Forelimb muscle (tissue), 1 donor: Measurements from ENCODE around the gene TAS2R31. TPM values are rescaled to one million over a fixed set of nuclear protein-coding genes. Genes with fewer than 3 reads are reported as not detected.
"Not testable (repeated sequence)": the region's sequence is repeated elsewhere in the genome, so short reads cannot be mapped to it uniquely, and the experiment has no call there.

Source experiments
- DNase-seq: peaks from one replicate; pipeline ENCODE4 v3.0.0-alpha.2; 2013; ENCODE audit warnings: low read depth
- polyA plus RNA-seq: library from polyadenylated mRNA; unstranded; fragments of 120-200 nt; gene quantifications from one replicate; pipeline ENCODE4 v1.2.1, GENCODE V29; 2013; ENCODE audit not compliant: insufficient read length

The TAS2R31 gene, protein sequence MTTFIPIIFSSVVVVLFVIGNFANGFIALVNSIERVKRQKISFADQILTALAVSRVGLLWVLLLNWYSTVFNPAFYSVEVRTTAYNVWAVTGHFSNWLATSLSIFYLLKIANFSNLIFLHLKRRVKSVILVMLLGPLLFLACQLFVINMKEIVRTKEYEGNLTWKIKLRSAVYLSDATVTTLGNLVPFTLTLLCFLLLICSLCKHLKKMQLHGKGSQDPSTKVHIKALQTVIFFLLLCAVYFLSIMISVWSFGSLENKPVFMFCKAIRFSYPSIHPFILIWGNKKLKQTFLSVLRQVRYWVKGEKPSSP
- 0.73 TPM for polyA plus RNA-seq

DNA sequence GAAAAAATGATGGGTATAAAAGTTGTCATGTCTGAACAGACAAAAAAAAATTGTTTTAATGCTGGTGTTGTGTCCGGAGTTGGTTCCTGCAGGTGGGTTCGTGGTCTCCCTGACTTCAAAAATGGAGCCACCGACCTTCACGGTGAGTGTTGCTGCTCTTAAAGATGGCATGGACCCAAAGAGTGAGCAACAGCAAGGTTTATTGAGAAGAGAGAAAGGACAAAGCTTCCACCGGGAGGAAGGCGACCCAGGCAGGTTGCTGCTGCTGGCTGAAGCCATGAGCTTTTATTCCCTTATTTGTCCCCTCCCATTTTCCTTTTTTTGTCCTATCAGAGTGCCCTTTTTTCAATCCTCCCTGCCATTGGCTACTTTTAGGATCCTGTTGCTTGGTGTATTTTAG is at the start of gene TAS2R31:
TAS2R31 (minus strand) TSS at position 101 of the 400 bp plus-strand sequence; CDS start at position 29, 72 bp downstream.
- DNase-seq = no peak

DNA sequence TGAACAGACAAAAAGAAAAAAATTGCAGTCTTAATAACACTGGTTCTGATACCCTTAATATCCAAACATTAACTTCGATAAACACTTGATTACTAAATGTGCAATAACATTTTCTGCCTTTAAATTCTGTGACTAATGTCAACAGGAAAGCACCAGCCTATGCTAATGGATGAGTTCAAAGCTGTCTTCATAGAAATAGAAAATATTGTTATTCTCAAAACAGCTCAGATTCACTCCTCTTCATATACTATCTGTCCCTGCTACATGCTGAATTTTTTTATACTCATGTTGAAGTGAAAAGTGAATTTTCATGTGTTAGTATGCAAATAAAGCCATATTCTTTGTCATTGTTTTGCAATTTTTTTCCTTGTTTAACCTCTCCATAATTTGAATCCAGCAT is 47.0 kb upstream of the TAS2R31 start:
- no peak for DNase-seq

DNA sequence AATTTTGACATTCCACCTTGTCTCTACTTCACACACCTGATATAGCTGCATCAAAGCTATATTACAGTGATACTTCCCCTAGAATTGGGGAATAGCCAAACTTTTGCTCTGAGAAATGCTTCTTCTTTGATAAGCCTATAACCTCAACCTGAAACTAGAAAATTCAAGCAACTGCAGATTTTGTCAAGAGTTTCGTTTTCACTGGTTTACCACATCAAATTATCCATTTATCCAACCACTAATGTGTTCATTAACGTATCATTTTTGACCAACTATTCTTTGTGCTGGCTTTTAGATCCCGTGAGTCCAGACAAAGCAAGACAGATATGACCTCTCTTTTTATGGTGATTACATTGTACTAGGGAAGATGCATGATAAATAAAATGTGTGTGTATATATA is 44.4 kb upstream of the TAS2R31 start:
- DNase-seq = no peak

DNA sequence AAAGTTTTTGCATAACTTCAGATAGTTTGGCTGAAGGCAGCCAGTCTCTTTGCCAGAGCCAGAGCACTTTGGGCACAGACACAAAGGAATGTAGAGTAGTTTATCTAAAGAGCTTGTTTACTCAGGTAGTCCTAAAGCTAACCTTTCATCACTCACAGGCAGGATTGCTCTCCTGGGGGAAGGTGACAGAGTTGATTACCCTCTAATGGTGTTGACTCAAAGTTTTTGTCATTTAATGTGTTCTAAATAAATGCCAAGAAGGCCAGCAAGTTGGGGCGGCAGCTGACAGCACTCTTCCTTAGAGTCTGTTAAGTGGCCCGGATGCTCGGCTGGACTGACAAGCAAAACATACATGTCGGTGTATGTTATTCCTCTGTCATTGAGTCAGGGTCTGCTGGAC is 40.2 kb upstream of the TAS2R31 start:
- no peak for DNase-seq

DNA sequence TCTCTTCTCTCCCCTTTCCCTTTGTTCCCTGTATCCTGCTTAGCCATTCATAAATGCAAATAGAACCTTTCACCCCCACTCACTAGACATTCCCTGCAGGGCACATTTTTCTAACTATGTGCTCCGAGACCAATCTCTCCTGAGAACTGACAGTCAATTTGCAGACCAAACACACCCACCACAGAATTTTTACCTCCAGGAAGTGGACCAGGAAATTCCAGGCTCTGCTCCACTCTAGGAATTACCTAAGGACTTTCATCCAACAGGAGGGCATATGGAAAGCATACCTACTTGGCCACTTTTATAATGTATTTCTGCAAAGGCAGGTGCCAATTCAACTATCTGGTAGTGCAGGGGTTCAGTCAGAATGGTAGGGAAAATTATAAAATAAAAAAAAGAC is 39.8 kb upstream of the TAS2R31 start:
- no peak for DNase-seq

DNA sequence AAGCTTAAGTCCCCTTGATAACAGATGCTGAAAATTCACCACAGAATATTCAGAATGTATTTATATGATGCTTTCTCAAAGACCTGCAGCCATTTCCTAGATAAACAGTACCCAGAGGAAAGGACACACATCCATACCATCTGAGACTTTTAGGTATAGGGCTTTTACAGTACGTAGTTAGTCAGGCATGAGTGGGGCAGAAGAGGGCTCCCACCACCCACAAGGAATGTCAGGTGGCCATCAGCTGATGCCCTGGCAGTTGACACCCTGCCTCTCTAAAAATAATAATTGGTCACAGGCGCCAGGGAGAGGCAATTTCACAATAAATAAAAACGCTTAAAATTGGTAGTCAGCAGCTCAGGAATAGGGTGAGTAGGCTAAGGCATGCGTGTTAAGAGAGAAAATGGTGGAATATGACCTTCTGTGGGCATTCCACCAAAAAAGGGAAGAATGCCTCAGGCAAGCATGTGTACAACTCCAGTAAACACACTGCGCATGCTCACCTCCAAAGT is 38.7 kb upstream of the TAS2R31 start:
- DNase-seq = no peak

DNA sequence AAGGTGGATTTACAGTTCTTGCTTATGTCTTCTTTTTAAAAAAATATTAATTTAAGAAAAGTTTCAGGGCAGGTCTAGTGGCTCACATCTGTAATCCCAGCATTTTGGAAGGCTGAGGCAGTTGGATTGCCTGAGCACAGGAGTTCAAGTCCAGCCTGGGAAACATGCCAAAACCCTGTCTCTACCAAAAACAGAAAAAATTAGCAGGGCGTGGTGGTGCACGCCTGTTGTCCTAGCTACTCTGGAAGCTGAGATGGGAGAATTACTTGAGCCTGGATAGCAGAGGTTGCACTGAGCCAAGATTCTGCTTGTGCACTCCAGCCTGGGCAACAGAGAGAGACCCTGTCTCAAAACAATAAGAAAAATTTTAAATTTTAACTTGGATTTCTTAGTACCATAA is 36.3 kb upstream of the TAS2R31 start:
- peak; percentile 11 for DNase-seq

DNA sequence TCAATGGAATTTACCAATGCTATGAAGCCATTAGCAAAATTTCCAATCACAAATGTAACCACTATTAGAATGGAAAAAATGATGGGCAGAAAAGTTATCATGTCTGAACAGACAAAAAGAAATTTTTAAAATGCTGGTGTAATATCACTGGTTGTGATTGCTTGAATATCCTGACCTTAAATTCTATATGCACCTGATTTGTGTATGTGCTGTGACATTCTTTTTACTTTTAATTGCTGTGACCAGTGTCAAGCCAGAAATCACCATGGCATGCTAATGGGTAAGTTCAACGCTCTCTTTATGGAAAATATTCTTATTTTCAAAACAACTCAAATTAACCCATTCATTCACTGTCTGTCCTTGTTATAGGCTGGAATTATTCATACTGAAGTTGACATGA is 31.0 kb upstream of the TAS2R31 start, which contains the start of gene TAS2R46:
TAS2R46 (minus strand) TSS at position 101 of the 400 bp plus-strand sequence; CDS start at position 101, 0 bp downstream.
- DNase-seq = not testable (repeated sequence)

DNA sequence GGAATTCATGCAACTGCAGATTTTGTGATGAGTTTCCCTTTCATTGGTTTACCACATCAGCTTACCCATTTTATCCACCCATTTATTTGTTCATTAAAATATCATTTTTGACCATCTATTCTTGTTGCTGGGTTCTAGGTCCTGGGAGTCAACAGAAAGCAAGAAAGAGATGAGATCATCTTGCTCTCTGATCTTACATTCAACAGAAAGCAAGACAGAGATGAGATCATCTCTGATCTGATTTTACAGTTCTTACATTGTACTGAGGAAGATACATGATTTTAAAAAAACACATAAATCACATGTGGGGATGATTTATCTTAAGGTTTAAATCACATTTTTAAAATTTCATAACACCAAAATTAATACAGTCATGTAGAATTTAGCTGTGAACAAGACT is 28.6 kb upstream of the TAS2R31 start:
- no peak for DNase-seq

DNA sequence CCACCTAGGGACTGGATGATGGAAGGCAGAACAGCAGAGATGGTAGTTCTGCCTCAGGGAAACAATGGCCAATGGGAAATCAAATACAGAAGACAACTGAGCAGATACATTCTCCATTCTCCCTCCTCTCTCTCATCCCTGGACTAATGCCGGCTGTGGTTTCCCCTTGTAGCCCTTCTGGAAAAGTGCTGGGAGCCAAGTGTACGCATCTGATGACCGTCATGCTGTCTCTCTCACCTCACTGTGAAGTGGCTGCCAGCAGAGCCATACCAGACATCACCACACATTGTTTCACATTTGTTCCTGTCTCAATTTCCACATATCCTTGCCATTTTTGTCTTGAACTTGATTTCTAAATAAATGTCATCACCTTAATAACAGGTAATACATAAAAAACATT is 27.8 kb upstream of the TAS2R31 start:
- DNase-seq = no peak

DNA sequence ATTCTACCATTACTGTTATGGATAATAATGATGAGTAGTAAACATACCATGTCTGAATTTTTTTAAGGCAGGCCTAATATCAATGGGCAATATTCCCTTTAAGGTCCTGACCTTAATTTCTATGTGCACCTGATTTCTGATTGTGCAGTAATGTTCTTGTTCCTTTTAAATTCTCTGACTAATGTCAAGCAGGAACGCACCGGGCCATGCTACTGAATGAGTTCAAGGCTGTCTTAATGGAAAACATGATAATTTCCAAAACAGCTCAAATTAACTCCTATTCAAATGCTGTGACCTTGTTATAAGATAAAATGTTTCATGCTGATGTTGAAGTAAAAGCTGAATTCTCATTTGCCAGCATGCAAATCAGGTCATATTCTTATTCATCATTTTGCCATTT is 24.1 kb upstream of the TAS2R31 start:
- no peak for DNase-seq

DNA sequence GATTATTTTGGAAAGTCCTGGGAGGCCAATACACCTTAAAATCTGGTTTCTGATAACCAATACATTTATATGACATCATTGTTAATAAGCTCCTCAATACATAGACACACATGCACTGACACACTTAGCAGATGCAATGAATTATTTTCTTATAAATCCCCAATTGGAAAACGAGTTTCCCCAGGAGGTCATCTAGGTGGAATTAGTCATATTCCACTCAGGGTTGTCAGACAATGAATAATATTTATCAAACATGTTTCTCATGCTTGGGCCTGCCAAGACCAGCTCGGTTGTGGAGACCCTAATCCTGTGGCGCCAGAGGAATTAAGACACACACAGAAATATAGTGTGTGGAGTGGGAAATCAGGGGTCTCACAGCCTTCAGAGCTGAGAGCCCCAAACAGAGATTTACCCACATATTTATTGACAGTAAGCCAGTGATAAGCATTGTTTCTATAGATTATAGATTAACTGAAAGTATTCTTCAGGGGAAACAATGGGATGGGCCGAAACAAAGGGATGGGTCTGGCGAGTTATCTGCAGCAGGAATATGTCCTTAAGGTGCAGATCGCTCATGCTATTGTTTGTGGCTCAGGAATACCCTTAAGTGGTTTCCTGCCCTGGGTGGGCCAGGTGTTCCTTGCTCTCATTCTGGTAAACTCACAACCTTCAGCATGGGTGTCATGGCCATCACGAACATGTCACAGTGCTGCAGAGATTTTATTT is 18.8 kb upstream of the TAS2R31 start:
- DNase-seq = not testable (repeated sequence)

DNA sequence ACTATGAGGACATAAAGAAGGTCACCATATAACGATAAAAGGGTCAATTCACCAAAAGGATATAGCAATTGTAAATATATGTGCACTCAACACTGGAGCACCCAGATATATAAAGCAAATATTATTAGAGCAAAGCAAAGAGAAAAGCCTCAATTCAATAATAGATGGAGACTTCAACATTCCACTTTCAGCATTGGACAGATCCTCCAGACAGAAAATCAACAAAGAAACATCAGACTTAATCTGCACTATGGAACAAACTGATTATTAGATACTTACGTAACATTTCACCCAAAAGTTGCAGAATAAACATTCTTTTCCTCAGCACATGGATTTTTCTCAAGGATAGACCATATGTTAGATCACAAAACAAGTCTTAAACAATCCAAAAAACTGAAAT is 10.2 kb upstream of the TAS2R31 start:
- not testable (repeated sequence) for DNase-seq

DNA sequence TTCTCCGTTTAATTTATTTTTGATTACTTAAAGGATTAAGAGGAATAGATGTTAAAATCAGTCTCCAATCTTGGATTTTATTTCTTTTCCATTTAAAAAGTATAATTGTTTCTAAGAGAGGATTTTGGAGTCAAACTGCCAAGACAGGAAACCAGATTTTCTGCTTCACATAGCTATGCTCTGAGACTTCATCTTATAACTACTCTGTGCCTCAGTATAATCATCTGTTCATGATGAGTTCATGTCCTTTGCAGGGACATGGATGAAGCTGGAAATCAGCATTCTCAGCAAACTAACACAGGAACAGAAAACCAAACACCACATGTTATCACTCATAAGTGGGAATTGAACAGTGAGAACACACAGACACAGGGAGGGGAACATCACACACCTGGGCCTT is 9.0 kb upstream of the TAS2R31 start:
- no peak for DNase-seq

DNA sequence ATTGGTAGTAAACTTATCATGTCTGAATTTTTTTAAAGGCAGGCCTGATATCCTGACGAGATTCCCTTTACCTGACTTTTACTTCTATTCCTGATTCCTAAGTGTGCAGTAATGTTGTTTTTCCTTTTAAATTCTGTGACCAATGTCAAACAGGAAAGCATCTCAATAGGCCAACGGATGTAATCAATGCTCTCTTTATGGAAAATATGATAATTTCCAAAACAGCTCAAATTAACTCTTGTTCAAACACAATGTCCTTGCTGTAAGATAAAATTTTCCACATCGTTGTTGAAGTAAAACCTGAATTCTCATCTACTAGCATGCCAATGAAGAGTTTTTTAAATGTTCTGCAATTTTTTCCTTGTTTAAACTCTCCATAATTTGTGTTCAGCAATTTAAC is 8.0 kb upstream of the TAS2R31 start:
- DNase-seq = no peak

DNA sequence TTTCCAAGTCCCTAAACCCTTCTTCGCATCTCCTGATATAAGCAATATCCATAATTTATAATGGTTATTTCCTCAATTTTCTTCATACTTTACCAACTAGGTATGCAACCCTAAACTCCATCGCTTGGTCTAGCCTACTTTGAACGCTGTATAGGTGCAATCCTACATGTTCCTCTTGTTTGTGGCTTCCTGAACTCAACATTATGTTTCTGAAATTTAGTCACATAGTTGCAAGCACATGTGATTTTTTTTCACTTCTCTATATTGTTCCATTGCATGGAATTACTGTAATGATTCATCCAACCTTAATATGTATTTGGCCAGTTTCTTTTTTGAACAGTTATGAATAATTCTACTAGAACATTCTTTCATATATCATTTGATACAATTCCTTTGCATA is 2.8 kb upstream of the TAS2R31 start:
- not testable (repeated sequence) for DNase-seq

DNA sequence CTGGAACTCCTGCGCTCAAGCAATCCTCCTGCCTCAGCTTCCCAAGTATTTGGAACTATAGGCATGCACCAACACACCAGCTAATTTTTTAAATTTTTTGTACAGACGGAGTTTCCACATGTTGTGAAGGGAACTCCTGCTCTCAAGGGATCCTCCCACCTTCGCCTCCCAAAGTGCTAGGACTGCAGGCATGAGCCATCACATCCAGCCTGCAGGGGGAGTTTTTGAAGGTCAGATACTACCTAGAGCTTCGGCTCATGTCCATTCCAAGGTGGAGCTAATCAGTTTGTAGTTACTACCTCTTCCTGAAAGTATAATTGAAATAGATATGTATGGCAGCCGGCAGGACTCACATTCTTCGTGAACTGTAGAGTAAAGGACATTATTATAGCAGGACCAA is 5.1 kb downstream of the TAS2R31 start:
- no peak for DNase-seq

DNA sequence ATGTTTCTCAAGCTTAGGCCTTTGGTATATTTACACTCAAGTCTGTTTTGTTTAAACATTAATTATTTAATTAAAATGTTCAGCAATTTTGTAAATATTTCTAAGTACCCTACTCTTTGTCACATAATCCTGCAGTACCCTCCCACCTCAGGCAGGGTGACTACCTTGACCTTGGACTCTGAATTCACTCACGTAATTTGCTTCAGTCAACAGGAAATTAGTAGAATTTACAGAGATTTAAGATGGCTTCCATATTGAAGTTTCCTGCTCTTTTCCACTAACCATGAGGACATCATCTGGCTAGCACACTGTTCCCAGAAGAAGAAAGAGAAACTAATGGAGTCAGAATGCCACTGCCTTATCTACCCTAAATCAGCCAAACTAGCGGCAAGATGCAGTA is 7.8 kb downstream of the TAS2R31 start:
- DNase-seq = no peak

DNA sequence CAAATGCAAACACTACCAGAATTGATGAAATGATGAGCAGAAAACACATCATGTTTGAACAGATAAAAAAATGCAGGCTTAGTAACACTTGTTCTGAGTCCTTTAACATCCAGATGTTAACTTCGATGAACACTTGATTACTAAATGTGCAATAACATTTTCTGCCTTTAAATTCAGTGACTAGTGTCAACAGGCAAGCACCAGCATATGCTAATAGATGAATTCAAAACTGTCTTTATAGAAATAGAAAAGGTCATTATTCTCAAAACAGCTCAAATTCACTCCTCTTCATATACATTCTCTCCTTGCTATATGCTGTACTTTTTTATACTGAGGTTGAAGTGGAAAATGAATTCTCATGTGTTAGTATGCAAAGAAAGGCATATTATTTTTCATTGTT is 8.7 kb downstream of the TAS2R31 start, which contains the start of gene TAS2R19:
TAS2R19 (minus strand) TSS at position 101 of the 400 bp plus-strand sequence; CDS start at position 52, 49 bp downstream.
- no peak for DNase-seq

DNA sequence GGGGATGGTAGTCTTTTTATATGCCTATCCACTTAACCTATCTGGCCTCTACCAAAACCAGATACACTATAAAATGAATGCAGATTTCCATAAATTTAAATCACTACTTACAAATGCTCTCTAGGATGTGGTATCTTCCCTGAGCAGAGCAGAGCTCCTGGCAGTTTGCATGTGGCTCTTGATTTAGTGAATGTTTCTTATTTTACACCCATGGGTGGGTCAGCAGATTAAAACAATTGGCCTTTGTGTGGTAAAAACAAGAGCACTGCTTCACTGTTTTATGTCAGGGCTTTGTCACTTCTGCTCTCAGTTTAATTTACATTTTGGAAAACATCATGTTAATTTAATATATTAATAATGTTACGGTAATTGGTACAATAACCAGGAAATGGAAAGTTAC is 14.3 kb downstream of the TAS2R31 start:
- no peak for DNase-seq

DNA sequence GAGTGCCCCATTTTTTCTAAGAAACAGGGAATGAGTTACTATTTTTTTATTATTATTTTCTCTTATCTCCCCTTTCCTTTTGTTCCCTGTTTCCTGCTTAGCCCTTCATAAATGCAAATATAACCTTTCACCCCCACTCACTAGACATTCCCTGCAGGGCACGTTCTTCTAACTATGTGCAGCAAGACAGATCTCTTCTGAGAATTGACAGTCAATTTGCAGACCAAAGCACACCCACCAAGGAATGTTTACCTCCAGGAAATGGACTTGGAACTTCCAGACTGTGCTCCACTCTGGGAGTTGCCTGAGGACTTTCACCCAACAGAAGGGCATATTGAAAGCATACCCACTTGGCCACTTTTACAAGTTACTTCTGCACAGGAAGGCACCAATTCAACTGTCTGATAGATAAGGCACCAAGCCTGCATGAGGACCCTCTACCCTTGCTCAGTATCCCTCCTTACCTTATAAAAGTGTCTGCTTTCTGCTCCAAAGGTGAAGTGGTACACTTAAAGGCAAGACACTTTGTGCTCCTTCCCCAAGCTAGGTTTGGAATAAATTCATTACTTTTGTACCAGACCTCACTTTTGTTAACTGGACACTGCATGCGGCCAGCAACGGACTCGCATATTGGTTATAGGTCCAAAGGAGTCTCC is 15.3 kb downstream of the TAS2R31 start:
- no peak for DNase-seq

DNA sequence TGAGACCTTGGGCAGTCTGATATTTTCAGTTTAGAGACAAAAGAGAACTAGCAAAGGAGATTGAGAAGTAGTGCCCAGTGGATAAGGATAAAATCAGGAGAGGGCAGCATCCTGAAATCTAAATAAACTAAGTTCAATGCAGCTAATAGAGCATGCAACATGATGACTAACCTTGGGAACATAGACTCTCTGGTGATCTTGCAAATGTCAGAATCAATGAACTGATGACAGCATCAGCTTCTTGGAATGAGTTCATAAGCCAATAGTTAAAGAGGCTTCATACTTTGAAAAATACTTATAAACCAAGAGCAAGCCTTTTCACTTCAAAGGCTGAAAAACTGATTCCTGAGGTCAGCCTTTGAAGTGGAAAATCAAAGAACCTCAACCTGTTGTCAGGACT is 17.0 kb downstream of the TAS2R31 start:
- no peak for DNase-seq
